Measurements from ENCODE around the gene CERS5. TPM values are rescaled to one million over a fixed set of nuclear protein-coding genes. Genes with fewer than 3 reads are reported as not detected.
A peak's percentile ranks its signal among the peaks of the same experiment; 100 is the strongest.

Gene CERS5
- total RNA-seq, 2 experiments from 2014 or later, result 27.6 to 36.9 TPM

GRCh38 chr12:50132505-50133135 lies 34.5 kb downstream of the CERS5 start:
- Histone ChIP-seq H3K9me3 (ENCODE audit: low read length) (no peaks in the 10 kb centered on the region), H3K9me2 (ENCODE audit: insufficient read depth, low read length) (no peaks in the 10 kb centered on the region), H2AFZ (ENCODE audit: low read length) (no peak overlapping the region), H3K79me2 (ENCODE audit: insufficient read depth, low read depth, low read length) (no peaks in the 10 kb centered on the region), H3K4me3 (ENCODE audit: low read depth, low read length, poor library complexity, severe bottlenecking) (no peak overlapping the region), H3K4me2 (ENCODE audit: low read length) (no peak overlapping the region), H3K36me3 (ENCODE audit: insufficient read depth, low read length) (peaks cover 82% of the 10 kb centered on the region), H4K20me1 (ENCODE audit: insufficient read depth, low read length) (no peaks in the 10 kb centered on the region), H3K4me1 (ENCODE audit: insufficient read depth, low read length, poor library complexity, severe bottlenecking) (no peaks in the 10 kb centered on the region), H3K27ac (ENCODE audit: low read depth, low read length, poor library complexity, severe bottlenecking) (no peak overlapping the region)
- POLR2A ChIA-PET, result interaction anchor here (1.1 kb wide), 2 partner anchors 35 to 48 kb away, joined by 3 to 4 read pairs; partner anchors contain the start of gene CERS5
- TF ChIP-seq, protein P1, sequence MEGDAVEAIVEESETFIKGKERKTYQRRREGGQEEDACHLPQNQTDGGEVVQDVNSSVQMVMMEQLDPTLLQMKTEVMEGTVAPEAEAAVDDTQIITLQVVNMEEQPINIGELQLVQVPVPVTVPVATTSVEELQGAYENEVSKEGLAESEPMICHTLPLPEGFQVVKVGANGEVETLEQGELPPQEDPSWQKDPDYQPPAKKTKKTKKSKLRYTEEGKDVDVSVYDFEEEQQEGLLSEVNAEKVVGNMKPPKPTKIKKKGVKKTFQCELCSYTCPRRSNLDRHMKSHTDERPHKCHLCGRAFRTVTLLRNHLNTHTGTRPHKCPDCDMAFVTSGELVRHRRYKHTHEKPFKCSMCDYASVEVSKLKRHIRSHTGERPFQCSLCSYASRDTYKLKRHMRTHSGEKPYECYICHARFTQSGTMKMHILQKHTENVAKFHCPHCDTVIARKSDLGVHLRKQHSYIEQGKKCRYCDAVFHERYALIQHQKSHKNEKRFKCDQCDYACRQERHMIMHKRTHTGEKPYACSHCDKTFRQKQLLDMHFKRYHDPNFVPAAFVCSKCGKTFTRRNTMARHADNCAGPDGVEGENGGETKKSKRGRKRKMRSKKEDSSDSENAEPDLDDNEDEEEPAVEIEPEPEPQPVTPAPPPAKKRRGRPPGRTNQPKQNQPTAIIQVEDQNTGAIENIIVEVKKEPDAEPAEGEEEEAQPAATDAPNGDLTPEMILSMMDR (conservative IDR thresholded peaks at IDR 0.05; ENCODE audit: low read length), result peak; percentile 94
- no peak for TF ChIP-seq EZH2phosphoT487 (IDR thresholded peaks at IDR 0.05; ENCODE audit: borderline replicate concordance, low read depth, low read length)
- DNase-seq (ENCODE audit: low spot score), result peak; percentile 69
- intact Hi-C loops (cut with micrococcal nuclease; ENCODE audit: unreplicated experiment), result loop anchor here (1.0 kb wide), 3 partner anchors 43 to 182 kb away; no protein-coding TSS in a partner anchor
- no TSS peak for BruUV-seq (replicated peaks)
- CTCF ChIA-PET (ENCODE audit: unreplicated experiment), result interaction anchor here (0.6 to 1.8 kb wide), 5 partner anchors 21 to 182 kb away, joined by 3 to 10 read pairs (median 6); partner anchors contain the start of gene COX14

GRCh38 chr12:50129290-50129689 lies 37.9 kb downstream of the CERS5 start:
- H2AFZ ChIP-seq (ENCODE audit: low read length), result no peak overlapping the region
- H3K79me2 ChIP-seq (ENCODE audit: insufficient read depth, low read depth, low read length), result no peaks in the 10 kb centered on the region
- intact Hi-C loops (cut with micrococcal nuclease; ENCODE audit: unreplicated experiment), result no loop called here
- H3K4me2 ChIP-seq (ENCODE audit: low read length), result no peak overlapping the region
- H3K4me3 ChIP-seq (ENCODE audit: low read depth, low read length, poor library complexity, severe bottlenecking), result no peak overlapping the region
- TF ChIP-seq, protein P1 (conservative IDR thresholded peaks at IDR 0.05; ENCODE audit: low read length), result no peak
- TF ChIP-seq EZH2phosphoT487 (IDR thresholded peaks at IDR 0.05; ENCODE audit: borderline replicate concordance, low read depth, low read length), result no peak
- 0 out of 2 replicates have a peak, but pooled peaks cover 1% of the 10 kb centered on the region for H4K20me1 ChIP-seq (ENCODE audit: insufficient read depth, low read length)
- DNase-seq (ENCODE audit: low spot score), result no peak
- peaks cover 82% of the 10 kb centered on the region for H3K36me3 ChIP-seq (ENCODE audit: insufficient read depth, low read length)
- H3K9me3 ChIP-seq (ENCODE audit: low read length), result no peaks in the 10 kb centered on the region
- POLR2A ChIA-PET, result interaction anchor here (0.7 to 1.3 kb wide), 4 partner anchors 10 to 1152 kb away, joined by 3 to 5 read pairs (median 4); partner anchors contain the start of gene SMARCD1
- BruUV-seq (replicated peaks), result no TSS peak
- CTCF ChIA-PET (ENCODE audit: unreplicated experiment), result interaction anchor here (0.7 kb wide), 1 partner anchor 9 kb away, joined by 3 read pairs; no protein-coding TSS in a partner anchor
- no peaks in the 10 kb centered on the region for H3K9me2 ChIP-seq (ENCODE audit: insufficient read depth, low read length)
- H3K27ac ChIP-seq (ENCODE audit: low read depth, low read length, poor library complexity, severe bottlenecking), result no peak overlapping the region
- peaks cover 6% of the 10 kb centered on the region for H3K4me1 ChIP-seq (ENCODE audit: insufficient read depth, low read length, poor library complexity, severe bottlenecking)

DNA sequence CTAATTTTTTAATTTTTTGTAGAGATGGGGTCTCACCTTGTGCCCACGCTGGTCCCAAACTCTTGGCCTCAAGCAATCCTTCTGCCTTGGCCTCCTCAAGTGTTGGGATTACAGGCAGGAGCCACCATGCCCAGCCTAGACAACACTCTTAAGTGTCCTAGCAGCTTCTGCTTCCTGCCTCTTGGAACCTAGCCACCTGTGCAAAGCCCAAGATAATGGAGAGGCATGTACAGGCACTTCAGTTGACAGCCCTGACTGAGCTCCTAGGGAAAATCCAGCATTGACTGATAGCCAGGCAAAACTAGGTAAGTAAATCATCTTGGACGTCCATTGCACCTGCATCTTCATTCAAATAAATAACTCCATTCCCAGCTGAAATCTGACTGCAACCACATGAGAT lies 39.6 kb downstream of the CERS5 start:
- peaks cover 6% of the 10 kb centered on the region for H3K4me1 ChIP-seq (ENCODE audit: insufficient read depth, low read length, poor library complexity, severe bottlenecking)
- no peak overlapping the region for H3K27ac ChIP-seq (ENCODE audit: low read depth, low read length, poor library complexity, severe bottlenecking)
- no peak overlapping the region for H3K4me2 ChIP-seq (ENCODE audit: low read length)
- CTCF ChIA-PET (ENCODE audit: unreplicated experiment), result interaction anchor here (1.3 kb wide), 1 partner anchor 17 kb away, joined by 5 read pairs; no protein-coding TSS in a partner anchor
- peaks cover 82% of the 10 kb centered on the region for H3K36me3 ChIP-seq (ENCODE audit: insufficient read depth, low read length)
- DNase-seq (ENCODE audit: low spot score), result no peak
- no peaks in the 10 kb centered on the region for H3K79me2 ChIP-seq (ENCODE audit: insufficient read depth, low read depth, low read length)
- H3K9me3 ChIP-seq (ENCODE audit: low read length), result no peaks in the 10 kb centered on the region
- H4K20me1 ChIP-seq (ENCODE audit: insufficient read depth, low read length), result 0 out of 2 replicates have a peak, but pooled peaks cover 4% of the 10 kb centered on the region
- intact Hi-C loops (cut with micrococcal nuclease; ENCODE audit: unreplicated experiment), result no loop called here
- TF ChIP-seq, protein P1 (conservative IDR thresholded peaks at IDR 0.05; ENCODE audit: low read length), result no peak
- no peak for TF ChIP-seq EZH2phosphoT487 (IDR thresholded peaks at IDR 0.05; ENCODE audit: borderline replicate concordance, low read depth, low read length)
- no peak overlapping the region for H2AFZ ChIP-seq (ENCODE audit: low read length)
- no TSS peak for BruUV-seq (replicated peaks)
- H3K4me3 ChIP-seq (ENCODE audit: low read depth, low read length, poor library complexity, severe bottlenecking), result no peak overlapping the region
- H3K9me2 ChIP-seq (ENCODE audit: insufficient read depth, low read length), result no peaks in the 10 kb centered on the region
- POLR2A ChIA-PET, result interaction anchor here (0.6 to 2.6 kb wide), 7 partner anchors 11 to 518 kb away, joined by 3 to 17 read pairs (median 3); partner anchors contain the start of genes COX14 and SMARCD1
